ENCODE results near the gene NTN1. TPM values are rescaled to one million over a fixed set of nuclear protein-coding genes. Genes with fewer than 3 reads are reported as not detected.

The NTN1 gene
- total and polyA plus RNA-seq, 8 donors, result 2.0 to 12.9 (median 9.0) TPM

- Histone ChIP-seq H3K4me3 (no peak overlapping the region), H3K4me1 (peaks cover 0 to 4% of the 10 kb centered on the region in 2 donors), H3K27me3 (no peaks in the 10 kb centered on the region), H3K36me3 (no peaks in the 10 kb centered on the region), H3K27ac (no peak overlapping the region), H3K9me3 (no peaks in the 10 kb centered on the region)
- peak in 1 of 4 donors; percentile 40 for DNase-seq
- intact Hi-C loops (cut with DNase I), result no loop called here
- TF ChIP-seq CTCF (IDR thresholded peaks at IDR 0.05), result peak; percentile 61 to 62
- ATAC-seq, result peak; percentile 91
These were observed 270.7 kb downstream of the NTN1 start for GRCh38 chr17:9291912-9292560.

DNA sequence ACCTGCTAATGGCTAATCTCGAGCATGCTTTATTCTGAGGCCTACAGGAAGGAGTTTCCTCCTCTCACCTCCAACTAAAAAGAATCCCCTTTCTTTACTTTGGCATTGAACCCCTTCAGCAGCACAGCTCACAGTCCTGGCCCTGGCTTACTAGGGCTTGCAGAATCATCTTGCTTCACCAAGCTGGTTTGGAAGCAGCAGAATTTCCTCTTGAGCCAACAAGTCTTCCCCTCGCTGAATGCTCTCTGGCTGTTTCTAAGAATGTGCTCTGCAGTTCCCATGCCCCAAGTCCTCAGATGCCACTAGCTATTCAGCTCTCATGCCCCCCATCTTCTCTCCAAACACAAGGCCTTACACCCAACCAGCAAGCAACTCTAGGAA, 271.2 kb downstream of the NTN1 start:
- Histone ChIP-seq H3K27me3 (no peaks in the 10 kb centered on the region), H3K36me3 (no peaks in the 10 kb centered on the region), H3K4me1 (peaks cover 0 to 4% of the 10 kb centered on the region in 2 donors), H3K4me3 (no peak overlapping the region), H3K9me3 (no peaks in the 10 kb centered on the region), H3K27ac (no peak overlapping the region)
- DNase-seq (no peak), ATAC-seq (peak; percentile 12)
- no peak for TF ChIP-seq CTCF (IDR thresholded peaks at IDR 0.05)
- intact Hi-C loops (cut with DNase I), result no loop called here

Other genes starting within 250 kb of the NTN1 start
- gene MFSD6L, start 222.1 kb upstream of the NTN1 start, total RNA-seq, result 1 to 10 TPM; 1.4 to 1.6 TPM
- gene MFSD6L, start 222.1 kb upstream of the NTN1 start, polyA plus RNA-seq (ENCODE audit: insufficient read length in 6 of 6), result under 1 TPM; 0.30 to 0.78 (median 0.55) TPM
- 1 to 10 TPM; 1.8 to 2.4 TPM for gene PIK3R6, start 153.8 kb upstream of the NTN1 start, total RNA-seq
- gene PIK3R6, start 153.8 kb upstream of the NTN1 start, polyA plus RNA-seq (ENCODE audit: insufficient read length in 6 of 6), result 1 to 10 TPM; 1.6 to 4.3 (median 1.9) TPM
- gene PIK3R5, start 55.8 kb upstream of the NTN1 start, total RNA-seq, result 10 to 100 TPM; 19.4 to 84.8 TPM
- gene PIK3R5, start 55.8 kb upstream of the NTN1 start, polyA plus RNA-seq (ENCODE audit: insufficient read length in 6 of 6), result 1 to 10 TPM; 1.1 to 2.1 (median 1.8) TPM